HG02884 (cell line): Measurements from ENCODE around the gene GPRIN2.

Source experiments
- ATAC-seq: cut with Tn5 transposase; IDR thresholded peaks from one replicate; pipeline ENCODE4 v1.9.1; 2021; ENCODE audit warnings: mild to moderate bottlenecking, moderate library complexity; ENCODE audit not compliant: unreplicated experiment

The GPRIN2 gene

GRCh38 chr10:46549171-46550075, 7.0 kb downstream of the GPRIN2 start:
- ATAC-seq, result no peak

- ATAC-seq, result no peak
These were observed 7.9 kb downstream of the GPRIN2 start for GRCh38 chr10:46548498-46549090.

GRCh38 chr10:46547541-46548497, 8.6 kb downstream of the GPRIN2 start:
- ATAC-seq, result no peak

- ATAC-seq, result no peak
These were observed 9.6 kb downstream of the GPRIN2 start for GRCh38 chr10:46546591-46547540.

- ATAC-seq, result no peak
These were observed 10.4 kb downstream of the GPRIN2 start for GRCh38 chr10:46545861-46546590.

GRCh38 chr10:46544989-46545791, 11.3 kb downstream of the GPRIN2 start:
- ATAC-seq, result no peak

- no peak for ATAC-seq
These were observed 12.7 kb downstream of the GPRIN2 start for GRCh38 chr10:46543466-46544377.

GRCh38 chr10:46542567-46543465, 13.6 kb downstream of the GPRIN2 start:
- no peak for ATAC-seq

- ATAC-seq, result no peak
These were observed 14.5 kb downstream of the GPRIN2 start for GRCh38 chr10:46541735-46542566.

- no peak for ATAC-seq
These were observed 15.3 kb downstream of the GPRIN2 start for GRCh38 chr10:46541017-46541661.

GRCh38 chr10:46540412-46541016, 15.9 kb downstream of the GPRIN2 start:
- no peak for ATAC-seq

GRCh38 chr10:46539596-46540411, 16.7 kb downstream of the GPRIN2 start:
- ATAC-seq, result no peak

GRCh38 chr10:46538717-46539426, 17.6 kb downstream of the GPRIN2 start:
- no peak for ATAC-seq
